CD4-positive, CD25-positive, alpha-beta regulatory T cell (primary cell): ENCODE measurements around the gene TAF4. TPM values are rescaled to one million over a fixed set of nuclear protein-coding genes. Genes with fewer than 3 reads are reported as not detected.

ENCODE experiments used
- ATAC-seq, 2 donors: fragments of 150-1000 bp; cut with Tn5 transposase; one replicate each; pipeline ENCODE4 v1.10.0; 2021; ENCODE audit warnings: low read depth in 2 of 2, moderate number of reproducible peaks in 2 of 2, moderate library complexity in 1 of 2
- DNase-seq, 3 donors: peaks; one replicate each; pipeline versions ENCODE4 v3.0.0 to v3.0.0-alpha.2; 2012 to 2022; ENCODE audit warnings: mixed read lengths in 1 of 3
- H3K27ac ChIP-seq: one replicate; pipeline ENCODE4 v1.7.0; 2013; ENCODE audit warnings: mild to moderate bottlenecking, low read length; ENCODE audit not compliant: insufficient read depth, poor library complexity, severe bottlenecking
- H3K27me3 ChIP-seq: one replicate; pipeline ENCODE4 v1.7.0; 2013; ENCODE audit warnings: low read length; ENCODE audit not compliant: control insufficient read depth, insufficient read depth
- H3K36me3 ChIP-seq: one replicate; pipeline ENCODE4 v1.7.0; 2013; ENCODE audit warnings: mild to moderate bottlenecking, low read length, moderate library complexity; ENCODE audit not compliant: control insufficient read depth, insufficient read depth
- H3K4me1 ChIP-seq: 2 replicates; pipeline ENCODE4 v1.7.0; 2013; ENCODE audit warnings: mild to moderate bottlenecking, low read length; ENCODE audit not compliant: insufficient read depth, control insufficient read depth, poor library complexity, severe bottlenecking
- H3K4me3 ChIP-seq: one replicate; pipeline ENCODE4 v1.7.0; 2013; ENCODE audit warnings: low read depth, mild to moderate bottlenecking, low read length, moderate library complexity
- H3K9me3 ChIP-seq, 2 experiments: 1 replicate in 1 of 2; 2 replicates in 1 of 2; pipeline ENCODE4 v1.7.0; 2013; ENCODE audit warnings: low read length in 2 of 2, mild to moderate bottlenecking in 1 of 2, moderate library complexity in 1 of 2; ENCODE audit not compliant: control insufficient read depth in 2 of 2
- H3K27ac Mint-ChIP-seq, 3 donors: one replicate each; pipeline ENCODE4 v1.8.0; 2020 to 2022; ENCODE audit warnings: mild to moderate bottlenecking in 3 of 3, mixed read lengths in 3 of 3, moderate library complexity in 2 of 3
- H3K27me3 Mint-ChIP-seq: one replicate; pipeline ENCODE4 v1.8.0; 2022; ENCODE audit warnings: mild to moderate bottlenecking, mixed read lengths
- H3K36me3 Mint-ChIP-seq: one replicate; pipeline ENCODE4 v1.8.0; 2020; ENCODE audit warnings: mixed read lengths
- H3K4me1 Mint-ChIP-seq, 4 donors: one replicate each; pipeline ENCODE4 v1.8.0; 2020 to 2022; ENCODE audit warnings: mixed read lengths in 4 of 4, mild to moderate bottlenecking in 1 of 4
- H3K4me3 Mint-ChIP-seq, 4 donors: one replicate each; pipeline ENCODE4 v1.8.0; 2020 to 2022; ENCODE audit warnings: mild to moderate bottlenecking in 4 of 4, mixed read lengths in 4 of 4, moderate library complexity in 3 of 4
- H3K9me3 Mint-ChIP-seq, 7 donors: one replicate each; pipeline ENCODE4 v1.8.0; 2020 to 2022; ENCODE audit warnings: mixed read lengths in 7 of 7, mild to moderate bottlenecking in 3 of 7, moderate library complexity in 2 of 7
- polyA plus RNA-seq, 4 donors: library from polyadenylated mRNA; unstranded; fragments of 300-500 nt; fragmentation: Illumina TruSeq; gene quantifications; one replicate each; pipeline ENCODE4 v1.2.3, GENCODE V29; 2021
- total RNA-seq: library from RNA; stranded (reverse); gene quantifications from one replicate; pipeline ENCODE4 v1.2.3, GENCODE V29; 2022

TAF4 gene
- total and polyA plus RNA-seq, 5 donors from 2014 or later: 0.76 to 20.4 (median 0.91) TPM

DNA sequence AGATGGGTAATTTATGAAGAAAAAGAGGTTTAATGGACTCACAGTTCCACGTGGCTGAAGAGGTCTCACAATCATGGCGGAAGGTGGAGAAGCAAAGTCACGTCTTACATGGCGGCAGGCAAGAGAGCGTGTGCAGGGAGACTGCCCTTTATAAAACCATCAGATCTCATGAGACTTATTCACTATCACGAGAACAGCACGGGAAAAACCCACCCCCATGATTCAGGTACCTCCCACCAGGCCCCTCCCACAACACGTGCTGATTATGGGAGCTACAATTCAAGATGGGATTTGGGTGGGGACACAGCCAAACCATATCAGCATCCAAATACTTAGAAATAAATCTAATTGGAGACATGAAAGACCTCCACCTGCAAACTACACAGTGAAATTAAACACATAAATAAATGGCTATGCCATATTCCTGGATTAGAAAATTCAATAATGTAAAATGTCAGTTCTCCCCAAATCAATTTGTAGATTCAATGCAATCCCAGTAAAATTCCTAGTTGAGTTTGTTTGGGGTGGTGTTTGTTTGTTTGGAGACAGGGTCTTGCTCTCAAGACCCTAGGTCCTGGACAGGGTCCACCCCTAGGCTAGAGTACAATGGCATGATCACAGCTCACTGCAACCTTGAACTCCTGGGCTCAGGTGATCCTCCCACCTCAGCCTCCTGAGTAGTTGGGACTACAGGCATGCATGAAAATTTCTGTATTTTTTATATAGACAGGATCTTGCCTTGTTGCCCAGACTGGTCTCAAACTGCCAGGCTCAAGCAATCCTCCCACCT, 101.6 kb downstream of the TAF4 start:
- no peak for DNase-seq
- Histone ChIP-seq H3K9me3 (no peaks in the 10 kb centered on the region), H3K4me3 (no peak overlapping the region), H3K4me1 (no peaks in the 10 kb centered on the region), H3K27ac (no peak overlapping the region), H3K27me3 (no peaks in the 10 kb centered on the region), H3K36me3 (no peaks in the 10 kb centered on the region)
- Mint-ChIP-seq H3K4me3 (no peak overlapping the region), H3K27ac (no peak overlapping the region), H3K9me3 (peaks cover 0 to 4% (median 0%) of the 10 kb centered on the region in 7 donors), H3K27me3 (peaks cover 21% of the 10 kb centered on the region), H3K36me3 (no peaks in the 10 kb centered on the region), H3K4me1 (peaks cover 0 to 3% (median 0%) of the 10 kb centered on the region in 4 donors)
- ATAC-seq: no peak

DNA sequence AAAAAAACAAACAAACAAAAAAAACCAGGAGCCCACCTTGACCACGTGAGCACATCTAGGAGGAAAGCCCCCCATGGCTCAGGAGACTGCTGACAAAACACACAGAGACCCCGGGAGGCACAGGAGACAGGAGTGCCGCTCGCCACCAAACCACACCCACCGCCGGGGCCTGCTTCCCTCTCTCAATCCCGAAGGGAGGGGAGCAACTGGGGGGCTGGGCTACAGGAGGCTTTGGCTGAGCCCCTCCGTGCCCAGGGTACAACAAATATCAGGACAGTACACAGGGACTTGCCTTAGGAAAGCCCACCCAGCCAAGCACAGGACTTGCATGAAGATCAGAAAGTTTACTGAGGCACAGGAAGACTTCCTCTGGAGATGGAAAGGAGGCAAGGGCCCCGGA, 102.5 kb downstream of the TAF4 start:
- H3K36me3 Mint-ChIP-seq: no peaks in the 10 kb centered on the region
- no peak overlapping the region for H3K4me3 Mint-ChIP-seq
- no peaks in the 10 kb centered on the region for H3K27me3 ChIP-seq
- H3K4me1 Mint-ChIP-seq: peaks cover 0 to 3% (median 0%) of the 10 kb centered on the region in 4 donors
- H3K27me3 Mint-ChIP-seq: peaks cover 21% of the 10 kb centered on the region
- no peak overlapping the region for H3K27ac ChIP-seq
- H3K4me3 ChIP-seq: no peak overlapping the region
- no peaks in the 10 kb centered on the region for H3K4me1 ChIP-seq
- no peaks in the 10 kb centered on the region for H3K36me3 ChIP-seq
- DNase-seq (no peak), ATAC-seq (no peak)
- no peak overlapping the region for H3K27ac Mint-ChIP-seq
- no peaks in the 10 kb centered on the region for H3K9me3 ChIP-seq
- peaks cover 0 to 4% (median 0%) of the 10 kb centered on the region in 7 donors for H3K9me3 Mint-ChIP-seq

DNA sequence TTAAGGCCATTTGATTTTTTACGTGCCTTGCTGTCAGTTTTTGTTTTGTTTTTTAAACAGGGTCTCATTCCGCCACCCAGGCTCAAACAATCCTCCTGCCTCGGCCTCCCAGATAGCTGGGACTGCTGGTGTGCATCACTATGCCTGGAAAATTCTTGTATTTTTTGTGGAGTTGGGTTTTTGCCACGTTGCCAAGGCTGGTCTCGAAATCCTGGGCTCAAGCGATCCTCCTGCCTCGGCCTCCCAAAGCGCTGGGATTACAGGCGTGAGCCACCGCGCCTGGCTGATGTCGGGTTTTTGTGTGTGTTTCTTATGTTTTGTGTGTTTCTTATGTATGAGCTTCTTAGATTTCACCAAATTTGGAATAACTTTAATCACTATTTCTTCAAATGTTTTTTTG, 104.8 kb downstream of the TAF4 start:
- Mint-ChIP-seq H3K4me3 (no peak overlapping the region), H3K4me1 (no peaks in the 10 kb centered on the region), H3K36me3 (no peaks in the 10 kb centered on the region), H3K9me3 (peaks cover 0 to 4% (median 0%) of the 10 kb centered on the region in 7 donors), H3K27me3 (peaks cover 13% of the 10 kb centered on the region), H3K27ac (no peak overlapping the region)
- Histone ChIP-seq H3K4me1 (no peaks in the 10 kb centered on the region), H3K36me3 (no peaks in the 10 kb centered on the region), H3K27me3 (no peaks in the 10 kb centered on the region), H3K4me3 (no peak overlapping the region), H3K27ac (no peak overlapping the region), H3K9me3 (no peaks in the 10 kb centered on the region)
- DNase-seq (no peak), ATAC-seq (no peak)

DNA sequence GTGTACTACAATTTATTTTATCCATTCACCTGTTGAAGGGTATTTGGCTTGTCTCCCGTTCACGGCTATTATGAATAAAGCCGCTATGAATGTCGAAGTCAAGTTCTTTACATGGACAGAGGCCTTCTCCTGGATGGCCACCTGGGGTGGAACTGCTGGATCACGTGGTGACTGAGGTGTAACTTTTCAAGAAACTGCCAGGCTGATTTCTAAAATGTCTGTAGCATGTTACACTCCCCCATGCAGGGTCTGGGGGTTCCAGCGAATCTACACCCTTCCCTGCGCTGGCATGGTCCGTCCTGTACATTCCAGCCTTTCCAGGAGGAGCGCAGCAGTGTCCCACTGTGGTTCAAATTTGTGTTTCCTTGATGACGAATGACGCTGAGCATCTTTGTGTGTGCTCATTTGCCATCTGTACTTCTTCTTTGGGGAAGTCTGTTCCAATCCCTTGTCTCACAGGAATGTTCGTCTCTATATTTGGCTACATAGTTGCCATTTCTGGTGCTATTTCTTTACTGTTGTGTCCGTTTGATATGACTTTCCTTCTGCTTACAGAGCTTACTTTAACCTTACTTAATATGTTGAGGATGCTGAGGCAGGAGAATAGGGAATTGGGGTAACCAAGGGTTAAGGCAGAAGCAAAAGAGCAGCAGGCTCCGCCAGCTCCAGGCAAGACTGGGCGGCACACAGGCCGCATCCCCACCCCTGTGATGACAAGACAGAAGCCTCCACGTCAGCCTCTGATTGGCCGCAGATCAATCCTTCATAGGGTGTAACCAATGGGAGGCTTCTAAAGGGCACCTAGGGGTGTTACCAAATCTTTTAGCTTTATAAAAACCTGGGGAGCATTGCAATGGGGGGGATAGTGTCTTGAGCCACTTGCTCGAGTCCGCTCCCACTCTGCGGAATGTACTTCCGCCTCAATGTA, 106.6 kb downstream of the TAF4 start:
- no peak overlapping the region for H3K27ac ChIP-seq
- ATAC-seq: no peak
- no peak overlapping the region for H3K27ac Mint-ChIP-seq
- no peak overlapping the region for H3K4me3 Mint-ChIP-seq
- H3K36me3 Mint-ChIP-seq: no peaks in the 10 kb centered on the region
- no peak overlapping the region for H3K4me3 ChIP-seq
- no peaks in the 10 kb centered on the region for H3K4me1 ChIP-seq
- H3K27me3 Mint-ChIP-seq: peaks cover 6% of the 10 kb centered on the region
- no peaks in the 10 kb centered on the region for H3K27me3 ChIP-seq
- DNase-seq: no peak
- H3K36me3 ChIP-seq: no peaks in the 10 kb centered on the region
- H3K9me3 ChIP-seq: no peaks in the 10 kb centered on the region
- H3K4me1 Mint-ChIP-seq: no peaks in the 10 kb centered on the region
- H3K9me3 Mint-ChIP-seq: no peaks in the 10 kb centered on the region

DNA sequence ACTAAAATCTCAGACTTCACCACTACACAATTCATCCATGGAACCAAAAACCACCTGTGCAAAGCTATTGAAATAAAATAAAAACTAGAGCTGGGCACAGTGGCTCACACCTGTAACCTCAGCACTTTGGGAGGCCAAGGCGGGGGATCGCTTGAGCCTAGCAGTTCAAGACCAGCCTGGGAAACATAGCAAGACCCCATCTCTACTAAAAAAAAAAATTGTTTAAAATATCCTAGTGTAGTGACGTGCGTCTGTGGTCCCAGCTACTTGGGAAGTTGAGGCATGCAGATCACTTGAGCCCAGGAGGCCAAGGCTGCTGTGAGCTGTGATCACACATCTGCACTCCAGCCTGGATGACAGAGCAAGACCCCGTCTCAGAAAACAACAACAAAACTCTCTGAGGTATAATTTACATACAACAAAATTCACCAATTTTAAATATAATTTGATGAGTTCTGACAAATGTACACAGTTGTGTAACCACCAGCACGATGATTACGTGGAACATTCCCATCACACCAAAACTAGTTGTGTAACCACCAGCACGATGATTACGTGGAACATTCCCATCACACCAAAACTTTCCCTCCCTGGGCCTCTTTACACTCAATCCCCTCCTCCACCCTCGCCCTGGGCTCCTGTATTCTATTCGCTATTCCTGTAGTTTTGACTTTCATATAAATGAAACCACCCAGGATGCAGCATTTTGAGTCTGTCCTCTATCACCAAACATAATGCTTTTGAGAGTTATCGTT, 107.5 kb downstream of the TAF4 start:
- ATAC-seq (no peak), DNase-seq (no peak)
- H3K27ac Mint-ChIP-seq: no peak overlapping the region
- no peak overlapping the region for H3K4me3 Mint-ChIP-seq
- H3K36me3 Mint-ChIP-seq: no peaks in the 10 kb centered on the region
- Histone ChIP-seq H3K27me3 (no peaks in the 10 kb centered on the region), H3K4me3 (no peak overlapping the region), H3K9me3 (no peaks in the 10 kb centered on the region), H3K27ac (no peak overlapping the region), H3K4me1 (no peaks in the 10 kb centered on the region), H3K36me3 (no peaks in the 10 kb centered on the region)
- H3K9me3 Mint-ChIP-seq: no peaks in the 10 kb centered on the region
- no peaks in the 10 kb centered on the region for H3K4me1 Mint-ChIP-seq
- H3K27me3 Mint-ChIP-seq: no peaks in the 10 kb centered on the region

DNA sequence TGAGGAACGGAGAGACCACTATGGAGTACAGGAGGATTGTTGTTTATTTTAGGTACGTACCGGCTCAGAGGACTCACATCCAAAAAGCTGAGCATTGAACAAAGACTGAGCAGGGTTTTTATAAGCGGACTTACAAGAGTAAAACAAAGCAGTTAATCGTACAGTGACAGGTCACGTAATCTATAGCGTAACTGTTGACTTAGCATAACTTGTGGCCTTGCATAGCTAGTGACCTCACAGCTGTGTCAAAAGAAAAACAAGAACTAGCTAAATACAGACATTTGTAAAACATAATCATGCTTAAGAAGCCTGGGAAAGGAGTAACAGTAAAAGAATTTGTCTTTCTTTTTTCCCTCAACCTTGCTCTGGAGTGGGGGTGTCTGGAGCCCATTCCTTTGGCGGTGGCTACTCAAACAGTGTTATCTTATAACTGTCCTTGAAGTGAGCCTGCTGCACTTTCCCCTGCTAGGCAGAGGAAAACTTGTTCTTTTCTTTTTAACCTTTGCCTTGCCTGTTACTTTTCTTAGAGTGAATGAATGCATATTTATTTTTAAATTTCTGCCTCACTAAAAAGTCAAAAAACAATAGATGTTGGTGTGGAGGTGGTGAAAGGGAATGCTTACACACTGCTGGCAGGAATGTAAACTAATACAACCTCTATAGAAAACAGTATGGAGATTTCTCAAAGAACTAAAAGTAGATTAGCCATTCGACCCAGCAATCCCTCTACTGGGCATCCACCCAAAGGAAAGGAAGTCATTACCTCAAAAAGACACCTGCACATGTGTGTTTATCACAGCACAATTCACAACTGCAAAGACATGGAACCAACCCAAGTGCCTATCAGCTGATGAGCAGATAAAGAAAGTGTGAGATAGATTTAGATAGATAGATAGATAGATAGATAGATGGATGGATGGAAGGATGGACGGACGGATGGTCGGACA, 109.0 kb downstream of the TAF4 start:
- no peaks in the 10 kb centered on the region for H3K36me3 Mint-ChIP-seq
- no peak overlapping the region for H3K4me3 Mint-ChIP-seq
- no peaks in the 10 kb centered on the region for H3K4me1 ChIP-seq
- peaks cover 0 to 2% (median 0%) of the 10 kb centered on the region in 4 donors for H3K4me1 Mint-ChIP-seq
- no peak overlapping the region for H3K27ac Mint-ChIP-seq
- no peaks in the 10 kb centered on the region for H3K9me3 Mint-ChIP-seq
- H3K27ac ChIP-seq: no peak overlapping the region
- no peaks in the 10 kb centered on the region for H3K36me3 ChIP-seq
- ATAC-seq (no peak), DNase-seq (no peak)
- no peaks in the 10 kb centered on the region for H3K9me3 ChIP-seq
- no peaks in the 10 kb centered on the region for H3K27me3 Mint-ChIP-seq
- H3K4me3 ChIP-seq: no peak overlapping the region
- no peaks in the 10 kb centered on the region for H3K27me3 ChIP-seq
